NB4 (cell line): ENCODE results near the gene ALOX12B.

Experiments
- MAX ChIP-seq: IDR thresholded peaks from 2 replicates; pipeline ENCODE4 v1.6.1; 2011; ENCODE audit warnings: low read depth, low read length
- MYC ChIP-seq: IDR thresholded peaks from 2 replicates; pipeline ENCODE4 v1.6.1; 2011; ENCODE audit warnings: low read depth, low read length
- POLR2A ChIP-seq: IDR thresholded peaks from 2 replicates; pipeline ENCODE4 v1.6.1; 2011; ENCODE audit warnings: mild to moderate bottlenecking; ENCODE audit not compliant: insufficient read length; ENCODE audit errors: extremely low read depth
- TF ChIP-seq, protein P1 (sequence below): IDR thresholded peaks from one replicate; pipeline ENCODE4 v1.5.1; 2012; ENCODE audit warnings: low read depth, low read length

DNA sequence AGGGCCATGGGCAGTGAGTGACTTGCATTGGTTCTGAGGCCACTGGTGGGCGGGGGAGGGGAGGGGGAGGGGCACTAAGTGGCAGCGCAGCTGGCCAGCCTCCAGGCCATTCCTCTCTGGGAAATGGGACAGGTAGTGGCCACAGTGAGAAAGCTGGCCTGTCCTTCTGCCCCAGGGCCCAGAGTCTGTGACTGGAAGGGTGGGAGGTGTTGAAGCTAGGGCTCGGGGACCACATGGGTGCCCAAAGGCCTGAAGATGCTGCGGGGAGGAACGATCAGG, 375 bp upstream of the ALOX12B start:
- TF ChIP-seq, protein P1, sequence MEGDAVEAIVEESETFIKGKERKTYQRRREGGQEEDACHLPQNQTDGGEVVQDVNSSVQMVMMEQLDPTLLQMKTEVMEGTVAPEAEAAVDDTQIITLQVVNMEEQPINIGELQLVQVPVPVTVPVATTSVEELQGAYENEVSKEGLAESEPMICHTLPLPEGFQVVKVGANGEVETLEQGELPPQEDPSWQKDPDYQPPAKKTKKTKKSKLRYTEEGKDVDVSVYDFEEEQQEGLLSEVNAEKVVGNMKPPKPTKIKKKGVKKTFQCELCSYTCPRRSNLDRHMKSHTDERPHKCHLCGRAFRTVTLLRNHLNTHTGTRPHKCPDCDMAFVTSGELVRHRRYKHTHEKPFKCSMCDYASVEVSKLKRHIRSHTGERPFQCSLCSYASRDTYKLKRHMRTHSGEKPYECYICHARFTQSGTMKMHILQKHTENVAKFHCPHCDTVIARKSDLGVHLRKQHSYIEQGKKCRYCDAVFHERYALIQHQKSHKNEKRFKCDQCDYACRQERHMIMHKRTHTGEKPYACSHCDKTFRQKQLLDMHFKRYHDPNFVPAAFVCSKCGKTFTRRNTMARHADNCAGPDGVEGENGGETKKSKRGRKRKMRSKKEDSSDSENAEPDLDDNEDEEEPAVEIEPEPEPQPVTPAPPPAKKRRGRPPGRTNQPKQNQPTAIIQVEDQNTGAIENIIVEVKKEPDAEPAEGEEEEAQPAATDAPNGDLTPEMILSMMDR, result no peak
- TF ChIP-seq MYC (no peak), POLR2A (no peak), MAX (no peak)
